Tibial nerve (tissue), 3 donors: Measurements from ENCODE around the gene CDKN2C.

Source experiments
- CTCF ChIP-seq, 5 experiments: fragments of 200-600 bp in 3 of 5; fragments of 450-650 bp in 2 of 5; sonication (generic) in 3 of 5; IDR thresholded peaks; one replicate each; pipeline ENCODE4 v1.5.1; 2016 to 2019; ENCODE audit warnings: antibody characterized with exemption in 5 of 5, mild to moderate bottlenecking in 3 of 5, moderate library complexity in 2 of 5
- POLR2A ChIP-seq, 2 donors: fragments of 450-650 bp; IDR thresholded peaks; one replicate each; pipeline ENCODE4 v1.6.1; 2017; ENCODE audit warnings: antibody characterized with exemption in 2 of 2, mild to moderate bottlenecking in 2 of 2, moderate library complexity in 2 of 2

- TF ChIP-seq CTCF (IDR thresholded peaks at IDR 0.05) (no peak), POLR2A (IDR thresholded peaks at IDR 0.05) (no peak)
Measured at GRCh38 chr1:50964863-50965262, 5.2 kb upstream of the CDKN2C start.
